Loucy (cell line): ENCODE results near the gene ETS1.

Source experiments
- H2AFZ ChIP-seq: fragments of 200-600 bp; sonication (generic); 2 replicates; pipeline ENCODE4 v1.6.0; 2016; ENCODE audit warnings: antibody characterized with exemption, mild to moderate bottlenecking, low read length, moderate library complexity
- H3F3A ChIP-seq: fragments of 200-600 bp; 2 replicates; pipeline ENCODE4 v1.6.0; 2016; ENCODE audit warnings: antibody characterized with exemption, low read depth, mild to moderate bottlenecking
- H3K27me3 ChIP-seq: fragments of 200-600 bp; sonication (generic); 2 replicates; pipeline ENCODE4 v1.6.1; 2014; ENCODE audit warnings: low read length, mild to moderate bottlenecking; ENCODE audit not compliant: insufficient read depth, poor library complexity, severe bottlenecking
- H3K36me3 ChIP-seq: fragments of 200-600 bp; sonication (generic); 2 replicates; pipeline ENCODE4 v1.6.1; 2016; ENCODE audit warnings: low read length; ENCODE audit not compliant: insufficient read depth
- H3K4me1 ChIP-seq: fragments of 200-600 bp; sonication (generic); 2 replicates; pipeline ENCODE4 v1.5.1; 2014; ENCODE audit warnings: low read length, mild to moderate bottlenecking; ENCODE audit not compliant: insufficient read depth, poor library complexity, severe bottlenecking
- H3K4me2 ChIP-seq: fragments of 200-600 bp; sonication (generic); 2 replicates; pipeline ENCODE4 v1.6.0; 2014; ENCODE audit warnings: antibody characterized with exemption, low read length, low read depth, mild to moderate bottlenecking; ENCODE audit not compliant: poor library complexity, severe bottlenecking
- H3K4me3 ChIP-seq: fragments of 200-600 bp; sonication (generic); 2 replicates; pipeline ENCODE4 v1.5.1; 2014; ENCODE audit warnings: low read length, mild to moderate bottlenecking, mixed read lengths; ENCODE audit not compliant: poor library complexity, severe bottlenecking
- H3K79me2 ChIP-seq: fragments of 200-600 bp; sonication (generic); 2 replicates; pipeline ENCODE4 v1.6.1; 2014; ENCODE audit warnings: low read length; ENCODE audit not compliant: insufficient read depth
- H3K9ac ChIP-seq: fragments of 200-600 bp; sonication (generic); 2 replicates; pipeline ENCODE4 v1.6.0; 2014; ENCODE audit warnings: mild to moderate bottlenecking, low read depth, low read length, moderate library complexity; ENCODE audit not compliant: poor library complexity, severe bottlenecking
- H3K9me2 ChIP-seq: fragments of 200-600 bp; sonication (generic); replicated peaks from 2 replicates; pipeline ENCODE4 v1.6.1; 2016; ENCODE audit warnings: low read depth, low read length, mixed read lengths
- H3K9me3 ChIP-seq: fragments of 200-600 bp; sonication (generic); 2 replicates; pipeline ENCODE4 v1.6.1; 2014; ENCODE audit warnings: mild to moderate bottlenecking, antibody characterized with exemption, low read length, low read depth; ENCODE audit not compliant: insufficient read depth
- H4K20me1 ChIP-seq: fragments of 200-600 bp; sonication (generic); 2 replicates; pipeline ENCODE4 v1.6.0; 2014; ENCODE audit warnings: antibody characterized with exemption, low read length, mild to moderate bottlenecking; ENCODE audit not compliant: insufficient read depth, poor library complexity, severe bottlenecking
- CTCF ChIP-seq: fragments of 200-600 bp; sonication (generic); conservative IDR thresholded peaks from 2 replicates; pipeline ENCODE4 v1.5.1; 2014; ENCODE audit warnings: mild to moderate bottlenecking, antibody characterized with exemption, low read length
- EZH2phosphoT487 ChIP-seq: fragments of 200-600 bp; IDR thresholded peaks from 2 replicates; pipeline ENCODE4 v1.6.1; 2018; ENCODE audit warnings: antibody characterized with exemption, mild to moderate bottlenecking, moderate library complexity, borderline replicate concordance

Gene ETS1

GRCh38 chr11:128626913-128627665 lies 39.7 kb upstream of the ETS1 start:
- H3K9me3 ChIP-seq: no peaks in the 10 kb centered on the region
- H3K36me3 ChIP-seq: no peaks in the 10 kb centered on the region
- H3K4me2 ChIP-seq: no peak overlapping the region
- peaks cover 48% of the 10 kb centered on the region for H3K4me1 ChIP-seq
- H3K27me3 ChIP-seq: no peaks in the 10 kb centered on the region
- no peaks in the 10 kb centered on the region for H3F3A ChIP-seq
- no peaks in the 10 kb centered on the region for H4K20me1 ChIP-seq
- no peak overlapping the region for H2AFZ ChIP-seq
- TF ChIP-seq EZH2phosphoT487 (no peak), CTCF (no peak)
- no peak overlapping the region for H3K4me3 ChIP-seq
- no peak overlapping the region for H3K9ac ChIP-seq
- no peaks in the 10 kb centered on the region for H3K9me2 ChIP-seq
- H3K79me2 ChIP-seq: no peaks in the 10 kb centered on the region

GRCh38 chr11:128625746-128626145 lies 38.4 kb upstream of the ETS1 start:
- Histone ChIP-seq H4K20me1 (no peaks in the 10 kb centered on the region), H3K79me2 (no peaks in the 10 kb centered on the region), H3K4me1 (peaks cover 51% of the 10 kb centered on the region), H3K27me3 (no peaks in the 10 kb centered on the region), H3K36me3 (no peaks in the 10 kb centered on the region), H3K9ac (no peak overlapping the region), H3K4me2 (no peak overlapping the region), H3K9me3 (no peaks in the 10 kb centered on the region), H3K9me2 (no peaks in the 10 kb centered on the region), H3K4me3 (no peak overlapping the region), H3F3A (no peaks in the 10 kb centered on the region), H2AFZ (no peak overlapping the region)
- TF ChIP-seq CTCF (no peak), EZH2phosphoT487 (no peak)

GRCh38 chr11:128625326-128625725 lies 38.0 kb upstream of the ETS1 start:
- H2AFZ ChIP-seq: peak overlapping the region; percentile 38; the same call in 1 of the 2 replicates
- H3K4me2 ChIP-seq: peak overlapping the region; percentile 35
- no peak overlapping the region for H3K4me3 ChIP-seq
- no peaks in the 10 kb centered on the region for H3F3A ChIP-seq
- H4K20me1 ChIP-seq: no peaks in the 10 kb centered on the region
- H3K9me2 ChIP-seq: no peaks in the 10 kb centered on the region
- H3K79me2 ChIP-seq: no peaks in the 10 kb centered on the region
- TF ChIP-seq CTCF (no peak), EZH2phosphoT487 (no peak)
- no peaks in the 10 kb centered on the region for H3K9me3 ChIP-seq
- peak overlapping the region; percentile 6 for H3K9ac ChIP-seq
- no peaks in the 10 kb centered on the region for H3K36me3 ChIP-seq
- H3K4me1 ChIP-seq: peaks cover 48% of the 10 kb centered on the region
- no peaks in the 10 kb centered on the region for H3K27me3 ChIP-seq
